KMS-11 (cell line): ENCODE measurements around the gene ZNF101.
"Not testable (repeated sequence)": the region's sequence is repeated elsewhere in the genome, so short reads cannot be mapped to it uniquely, and the experiment has no call there.

Experiments used
- H2AFZ ChIP-seq: fragments of 200-600 bp; sonication (generic); 2 replicates; pipeline ENCODE4 v1.6.1; 2016; ENCODE audit warnings: antibody characterized with exemption, mixed run types, low read depth
- H3K27ac ChIP-seq: fragments of 200-600 bp; sonication (generic); 2 replicates; pipeline ENCODE4 v1.6.1; 2016; ENCODE audit warnings: mild to moderate bottlenecking, mixed run types
- H3K27me3 ChIP-seq: fragments of 200-600 bp; sonication (generic); 2 replicates; pipeline ENCODE4 v1.6.1; 2017; ENCODE audit warnings: mild to moderate bottlenecking, low read depth, mixed run types, moderate library complexity; ENCODE audit not compliant: insufficient read depth
- H3K36me3 ChIP-seq: fragments of 200-600 bp; sonication (generic); 2 replicates; pipeline ENCODE4 v1.6.1; 2017; ENCODE audit warnings: mild to moderate bottlenecking, mixed run types; ENCODE audit not compliant: insufficient read depth
- H3K4me1 ChIP-seq: fragments of 200-600 bp; sonication (generic); 2 replicates; pipeline ENCODE4 v1.6.1; 2016; ENCODE audit warnings: mild to moderate bottlenecking, low read depth, mixed run types; ENCODE audit not compliant: poor library complexity, severe bottlenecking
- H3K4me2 ChIP-seq: fragments of 200-600 bp; sonication (generic); 2 replicates; pipeline ENCODE4 v1.7.0; 2016; ENCODE audit warnings: mild to moderate bottlenecking, mixed run types
- H3K4me3 ChIP-seq: fragments of 200-600 bp; sonication (generic); IDR thresholded peaks from 2 replicates; pipeline ENCODE4 v1.6.1; 2017; ENCODE audit warnings: low read depth, low read length, mixed read lengths; ENCODE audit not compliant: insufficient read depth
- H3K79me2 ChIP-seq: fragments of 200-600 bp; sonication (generic); 2 replicates; pipeline ENCODE4 v1.6.1; 2016; ENCODE audit warnings: low read depth, mixed run types; ENCODE audit not compliant: insufficient read depth
- H3K9ac ChIP-seq: fragments of 200-600 bp; sonication (generic); 2 replicates; pipeline ENCODE4 v1.6.1; 2016; ENCODE audit warnings: mild to moderate bottlenecking, mixed run types
- H4K20me1 ChIP-seq: fragments of 200-600 bp; sonication (generic); 2 replicates; pipeline ENCODE4 v1.6.1; 2016; ENCODE audit warnings: mild to moderate bottlenecking, mixed run types; ENCODE audit not compliant: insufficient read depth
- TF ChIP-seq, protein P1 (sequence below): fragments of 200-600 bp; sonication (generic); conservative IDR thresholded peaks from 2 replicates; pipeline ENCODE4 v1.6.1; 2017; ENCODE audit warnings: low read depth, mild to moderate bottlenecking, antibody characterized with exemption, low read length, moderate library complexity, mixed read lengths

Gene ZNF101

DNA sequence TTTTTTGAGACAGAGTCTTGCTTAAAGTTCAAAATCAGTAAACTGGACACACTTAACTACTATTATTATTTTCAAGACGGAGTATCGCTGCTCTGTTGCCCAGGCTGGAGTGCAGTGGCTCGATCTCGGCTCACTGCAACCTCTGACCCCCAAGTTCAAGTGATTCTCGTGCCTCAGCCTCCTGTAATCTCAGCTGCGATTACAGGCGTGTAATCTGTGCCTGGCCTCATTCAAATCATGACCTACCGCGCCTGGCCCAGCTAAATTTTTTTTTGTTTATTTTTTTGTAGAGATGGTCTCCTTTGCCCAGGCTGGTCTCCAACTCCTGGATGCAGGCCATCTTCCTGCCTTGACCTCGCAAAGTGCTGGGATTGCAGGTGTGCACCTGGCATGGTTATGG is 23.0 kb downstream of the ZNF101 start:
- no peak overlapping the region for H3K4me3 ChIP-seq
- no peaks in the 10 kb centered on the region for H4K20me1 ChIP-seq
- no peaks in the 10 kb centered on the region for H3K79me2 ChIP-seq
- H3K27ac ChIP-seq = no peak overlapping the region
- H3K4me2 ChIP-seq = no peak overlapping the region
- no peaks in the 10 kb centered on the region for H3K27me3 ChIP-seq
- TF ChIP-seq, protein P1, sequence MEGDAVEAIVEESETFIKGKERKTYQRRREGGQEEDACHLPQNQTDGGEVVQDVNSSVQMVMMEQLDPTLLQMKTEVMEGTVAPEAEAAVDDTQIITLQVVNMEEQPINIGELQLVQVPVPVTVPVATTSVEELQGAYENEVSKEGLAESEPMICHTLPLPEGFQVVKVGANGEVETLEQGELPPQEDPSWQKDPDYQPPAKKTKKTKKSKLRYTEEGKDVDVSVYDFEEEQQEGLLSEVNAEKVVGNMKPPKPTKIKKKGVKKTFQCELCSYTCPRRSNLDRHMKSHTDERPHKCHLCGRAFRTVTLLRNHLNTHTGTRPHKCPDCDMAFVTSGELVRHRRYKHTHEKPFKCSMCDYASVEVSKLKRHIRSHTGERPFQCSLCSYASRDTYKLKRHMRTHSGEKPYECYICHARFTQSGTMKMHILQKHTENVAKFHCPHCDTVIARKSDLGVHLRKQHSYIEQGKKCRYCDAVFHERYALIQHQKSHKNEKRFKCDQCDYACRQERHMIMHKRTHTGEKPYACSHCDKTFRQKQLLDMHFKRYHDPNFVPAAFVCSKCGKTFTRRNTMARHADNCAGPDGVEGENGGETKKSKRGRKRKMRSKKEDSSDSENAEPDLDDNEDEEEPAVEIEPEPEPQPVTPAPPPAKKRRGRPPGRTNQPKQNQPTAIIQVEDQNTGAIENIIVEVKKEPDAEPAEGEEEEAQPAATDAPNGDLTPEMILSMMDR = no peak
- no peaks in the 10 kb centered on the region for H3K36me3 ChIP-seq
- no peaks in the 10 kb centered on the region for H3K4me1 ChIP-seq
- no peak overlapping the region for H2AFZ ChIP-seq
- H3K9ac ChIP-seq = no peak overlapping the region

DNA sequence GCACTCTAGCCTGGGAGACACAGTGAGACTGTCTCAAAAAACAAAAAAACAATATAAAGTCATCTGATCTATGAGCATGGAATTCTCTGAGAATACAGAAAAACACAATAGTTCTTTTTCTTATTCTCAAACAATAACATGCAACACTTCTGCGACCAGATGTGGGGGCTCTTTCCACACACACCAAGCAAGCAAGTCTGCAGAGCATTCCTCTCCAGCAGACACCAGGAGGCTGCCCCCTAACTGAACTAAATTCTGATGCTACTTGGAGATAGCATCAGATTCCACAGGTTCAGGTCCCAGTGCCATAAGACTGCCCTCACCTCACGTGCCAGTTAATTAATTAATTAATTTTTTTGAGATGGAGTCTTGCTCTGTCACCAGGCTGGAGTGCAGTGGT is 27.7 kb downstream of the ZNF101 start:
- H3K9ac ChIP-seq = no peak overlapping the region
- no peaks in the 10 kb centered on the region for H3K4me1 ChIP-seq
- H2AFZ ChIP-seq = no peak overlapping the region
- H4K20me1 ChIP-seq = no peaks in the 10 kb centered on the region
- H3K27me3 ChIP-seq = no peaks in the 10 kb centered on the region
- TF ChIP-seq, protein P1 = no peak
- H3K79me2 ChIP-seq = no peaks in the 10 kb centered on the region
- H3K4me2 ChIP-seq = no peak overlapping the region
- H3K36me3 ChIP-seq = no peaks in the 10 kb centered on the region
- H3K4me3 ChIP-seq = no peak overlapping the region
- H3K27ac ChIP-seq = no peak overlapping the region

DNA sequence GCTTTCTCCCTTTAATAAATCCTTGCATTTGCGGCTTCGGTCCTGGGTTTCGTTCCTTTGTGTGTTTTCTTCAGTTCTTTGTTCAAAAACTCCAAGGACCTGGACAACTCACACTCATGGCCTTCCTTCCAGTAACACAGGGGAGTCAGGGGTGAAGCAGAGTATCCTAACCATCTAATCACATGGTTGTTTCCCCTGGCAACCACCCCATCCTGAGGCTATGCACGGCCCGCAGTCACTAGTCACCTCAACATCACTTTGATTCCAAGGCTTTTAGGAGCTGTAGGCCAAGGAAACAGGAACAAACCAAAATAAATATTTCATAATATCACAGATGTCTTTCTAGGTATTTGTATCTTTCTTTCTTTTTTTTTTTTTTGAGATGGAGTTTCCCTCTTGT is 28.9 kb downstream of the ZNF101 start:
- Histone ChIP-seq H3K27ac (no peak overlapping the region), H3K4me1 (no peaks in the 10 kb centered on the region), H3K27me3 (no peaks in the 10 kb centered on the region), H2AFZ (no peak overlapping the region), H3K79me2 (no peaks in the 10 kb centered on the region), H4K20me1 (no peaks in the 10 kb centered on the region), H3K9ac (no peak overlapping the region), H3K4me3 (no peak overlapping the region), H3K4me2 (no peak overlapping the region), H3K36me3 (no peaks in the 10 kb centered on the region)
- TF ChIP-seq, protein P1 = no peak

DNA sequence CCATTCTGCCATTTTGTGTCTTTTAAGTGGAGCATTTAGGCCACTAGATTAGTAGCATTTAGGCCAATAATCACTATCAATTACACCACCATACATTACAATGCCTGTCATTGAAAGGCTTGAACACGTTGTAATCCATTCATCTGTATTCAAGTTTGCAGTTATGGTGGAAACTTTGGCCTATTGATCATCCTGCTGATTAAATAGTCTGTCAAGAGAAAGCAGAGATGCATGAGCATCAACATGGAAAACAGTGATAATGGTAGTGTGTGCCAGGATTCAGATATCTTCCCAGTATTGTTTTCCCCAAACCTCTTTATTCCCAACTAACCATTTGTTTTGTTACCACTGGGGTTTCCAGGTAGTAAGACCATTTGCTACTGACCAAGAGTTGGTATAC is 31.9 kb downstream of the ZNF101 start:
- not testable (repeated sequence) for H3K79me2 ChIP-seq, H3K27ac ChIP-seq, H2AFZ ChIP-seq

DNA sequence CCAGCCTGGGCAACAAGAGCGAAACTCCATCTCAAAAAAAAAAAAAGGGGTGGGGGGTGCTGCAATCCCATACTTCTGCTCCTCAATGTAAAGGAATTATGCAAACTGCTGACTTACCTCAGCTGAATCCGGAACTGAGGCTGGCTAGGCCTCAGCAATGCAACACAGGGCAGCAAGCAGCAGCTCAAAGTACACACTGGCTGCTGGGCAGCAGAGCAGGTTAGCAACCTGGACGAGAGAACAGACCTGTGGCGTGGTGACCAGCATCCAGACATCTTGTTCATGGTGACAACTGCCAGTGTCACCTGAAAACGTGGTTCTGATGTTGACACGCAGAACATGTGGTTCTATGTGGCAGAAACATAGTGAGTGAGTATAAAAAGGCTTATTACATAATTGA is 36.2 kb downstream of the ZNF101 start:
- Histone ChIP-seq H2AFZ (no peak overlapping the region), H3K27me3 (no peaks in the 10 kb centered on the region), H3K27ac (no peak overlapping the region), H3K9ac (no peak overlapping the region), H3K79me2 (no peaks in the 10 kb centered on the region), H3K4me3 (no peak overlapping the region), H4K20me1 (no peaks in the 10 kb centered on the region), H3K36me3 (no peaks in the 10 kb centered on the region), H3K4me1 (no peaks in the 10 kb centered on the region), H3K4me2 (no peak overlapping the region)
- TF ChIP-seq, protein P1 = no peak

More for the DNA sequence above, 31.9 kb downstream of the ZNF101 start:
- H3K9ac ChIP-seq, H3K4me2 ChIP-seq, H3K27me3 ChIP-seq, H4K20me1 ChIP-seq, H3K4me3 ChIP-seq, H3K4me1 ChIP-seq, H3K36me3 ChIP-seq: not testable (repeated sequence)
